ENCODE results near the gene HOXC10. TPM values are rescaled to one million over a fixed set of nuclear protein-coding genes. Genes with fewer than 3 reads are reported as not detected.
A peak's percentile ranks its signal among the peaks of the same experiment; 100 is the strongest.

Gene HOXC10
- total and polyA plus RNA-seq, 8 donors, result not detected

DNA sequence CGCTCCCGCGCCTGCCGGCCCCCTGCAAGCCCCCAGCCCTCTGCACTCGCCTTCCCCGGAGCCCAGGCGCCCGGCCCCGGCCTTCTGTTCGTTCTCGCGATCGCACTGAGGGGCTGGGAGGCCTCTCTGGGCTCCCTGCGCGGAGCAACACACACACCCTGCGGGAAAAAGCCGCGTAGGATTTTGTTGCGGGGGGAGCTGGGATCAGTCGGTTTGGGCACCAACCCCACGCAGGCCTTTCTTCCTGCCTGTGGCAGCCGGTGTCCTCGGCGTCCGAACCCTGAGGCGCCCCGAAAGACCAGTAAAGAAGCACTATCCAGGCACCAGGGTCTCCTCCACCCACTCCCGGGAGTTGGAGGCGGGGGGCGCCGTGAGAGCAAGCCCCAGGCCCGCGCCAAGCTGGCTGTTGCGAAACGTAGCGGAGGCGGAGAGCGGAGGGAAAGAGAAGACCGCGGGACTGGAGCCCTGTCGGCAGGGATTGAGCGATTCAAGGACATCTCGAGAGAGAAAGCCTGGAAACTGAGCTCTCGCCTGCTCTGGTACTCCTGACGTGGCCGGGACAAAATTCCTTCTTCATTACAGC is 46.0 kb downstream of the HOXC10 start:
- Histone ChIP-seq H3K36me3 (no peaks in the 10 kb centered on the region), H3K27me3 (peaks cover 3 to 100% (median 85%) of the 10 kb centered on the region in 3 donors), H3K9me3 (no peaks in the 10 kb centered on the region), H3K4me3 (peak overlapping the region in 3 of 4 donors; percentile 6 to 27 (median 15)), H3K27ac (peak overlapping the region in 3 of 5 donors; percentile 2 to 82 (median 41)), H3K4me1 (peaks cover 6 to 53% (median 31%) of the 10 kb centered on the region in 4 donors)
- peak in 1 of 2 donors; percentile 72 for DNase-seq
- TF ChIP-seq POLR2A (IDR thresholded peaks at IDR 0.05) (no peak), EP300 (IDR thresholded peaks at IDR 0.05) (no peak), POLR2AphosphoS5 (IDR thresholded peaks at IDR 0.05) (no peak)
- TF ChIP-seq, protein P1, sequence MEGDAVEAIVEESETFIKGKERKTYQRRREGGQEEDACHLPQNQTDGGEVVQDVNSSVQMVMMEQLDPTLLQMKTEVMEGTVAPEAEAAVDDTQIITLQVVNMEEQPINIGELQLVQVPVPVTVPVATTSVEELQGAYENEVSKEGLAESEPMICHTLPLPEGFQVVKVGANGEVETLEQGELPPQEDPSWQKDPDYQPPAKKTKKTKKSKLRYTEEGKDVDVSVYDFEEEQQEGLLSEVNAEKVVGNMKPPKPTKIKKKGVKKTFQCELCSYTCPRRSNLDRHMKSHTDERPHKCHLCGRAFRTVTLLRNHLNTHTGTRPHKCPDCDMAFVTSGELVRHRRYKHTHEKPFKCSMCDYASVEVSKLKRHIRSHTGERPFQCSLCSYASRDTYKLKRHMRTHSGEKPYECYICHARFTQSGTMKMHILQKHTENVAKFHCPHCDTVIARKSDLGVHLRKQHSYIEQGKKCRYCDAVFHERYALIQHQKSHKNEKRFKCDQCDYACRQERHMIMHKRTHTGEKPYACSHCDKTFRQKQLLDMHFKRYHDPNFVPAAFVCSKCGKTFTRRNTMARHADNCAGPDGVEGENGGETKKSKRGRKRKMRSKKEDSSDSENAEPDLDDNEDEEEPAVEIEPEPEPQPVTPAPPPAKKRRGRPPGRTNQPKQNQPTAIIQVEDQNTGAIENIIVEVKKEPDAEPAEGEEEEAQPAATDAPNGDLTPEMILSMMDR (IDR thresholded peaks at IDR 0.05), result no peak
- intact Hi-C loops (cut with DNase I; ENCODE audit: low total_unique reads), result no loop called here
- 36 to 53% (median 38%) methylated on average over 36 to 46 of the region's 46 CpGs for WGBS, 5 donors

DNA sequence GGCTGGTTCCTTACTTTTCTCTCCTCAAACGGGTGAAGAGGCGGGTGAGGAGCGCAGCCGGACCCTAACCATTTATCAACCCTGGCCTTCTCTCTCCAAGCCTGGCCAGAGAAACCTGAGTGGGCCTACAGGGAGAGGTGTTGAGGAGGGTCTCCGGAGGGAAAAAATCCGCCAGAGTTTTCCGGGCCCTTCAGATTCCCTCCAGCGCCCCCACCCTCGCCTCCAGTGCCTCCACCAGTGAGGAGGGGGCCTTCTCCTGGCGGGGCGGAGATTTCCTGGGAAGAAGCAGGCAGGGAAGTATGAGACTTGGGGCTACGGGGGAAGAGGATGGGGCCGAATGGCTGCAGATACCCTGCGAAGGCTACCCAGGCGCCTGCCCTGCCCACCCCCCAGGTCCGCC is 46.5 kb downstream of the HOXC10 start:
- no peak for TF ChIP-seq EP300 (IDR thresholded peaks at IDR 0.05)
- Histone ChIP-seq H3K27me3 (peaks cover 0 to 100% (median 80%) of the 10 kb centered on the region in 3 donors), H3K27ac (peak overlapping the region in 3 of 5 donors; percentile 2 to 82 (median 41))

DNA sequence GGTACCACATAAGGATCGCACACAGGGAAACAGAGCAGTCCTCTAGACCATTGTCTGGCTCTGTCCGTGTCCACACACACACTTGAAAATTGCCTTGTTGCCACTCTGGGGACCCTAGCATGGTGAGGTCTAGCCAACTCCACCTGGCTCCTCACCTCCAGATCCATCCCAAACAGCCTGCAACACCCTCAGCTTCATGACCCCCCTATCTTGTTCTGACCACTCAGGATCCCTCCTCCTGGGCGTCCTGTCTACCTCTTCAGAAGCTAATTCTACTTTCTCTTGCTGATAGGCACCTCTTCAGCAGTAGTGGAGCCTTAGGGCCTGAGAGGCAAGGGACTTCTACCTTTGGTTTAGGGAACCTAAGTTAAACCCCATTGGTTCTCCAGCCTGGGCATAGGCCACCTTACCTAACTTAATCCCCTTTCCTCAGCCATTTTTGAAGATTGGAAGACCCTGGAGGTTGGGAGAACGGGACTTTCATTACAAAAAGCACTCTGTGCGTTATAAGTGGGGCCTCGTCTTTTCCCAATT is 47.2 kb downstream of the HOXC10 start:
- no peaks in the 10 kb centered on the region for H3K36me3 ChIP-seq
- H3K9me3 ChIP-seq, result no peaks in the 10 kb centered on the region
- peaks cover 0 to 100% (median 74%) of the 10 kb centered on the region in 3 donors for H3K27me3 ChIP-seq
- peaks cover 6 to 63% (median 34%) of the 10 kb centered on the region in 4 donors for H3K4me1 ChIP-seq
- TF ChIP-seq, protein P1 (IDR thresholded peaks at IDR 0.05), result no peak
- TF ChIP-seq EP300 (IDR thresholded peaks at IDR 0.05) (no peak), POLR2AphosphoS5 (IDR thresholded peaks at IDR 0.05) (no peak), POLR2A (IDR thresholded peaks at IDR 0.05) (no peak)
- no peak for DNase-seq
- peak overlapping the region in 1 of 5 donors; percentile 82 for H3K27ac ChIP-seq
- peak overlapping the region in 1 of 4 donors; percentile 27 for H3K4me3 ChIP-seq
- intact Hi-C loops (cut with DNase I; ENCODE audit: low total_unique reads), result no loop called here
- WGBS, 5 donors, result 44 to 49% (median 46%) methylated on average over 6 of the region's 6 CpGs

More for the DNA sequence above, 46.5 kb downstream of the HOXC10 start:
- no peaks in the 10 kb centered on the region for H3K36me3 ChIP-seq
- peak overlapping the region in 2 of 4 donors; percentile 15 to 27 for H3K4me3 ChIP-seq
- intact Hi-C loops (cut with DNase I; ENCODE audit: low total_unique reads), result no loop called here
- DNase-seq, result no peak
- 65 to 78% (median 69%) methylated on average over 15 to 16 of the region's 16 CpGs for WGBS, 5 donors
- H3K4me1 ChIP-seq, result peaks cover 6 to 56% (median 31%) of the 10 kb centered on the region in 4 donors
- no peaks in the 10 kb centered on the region for H3K9me3 ChIP-seq

DNA sequence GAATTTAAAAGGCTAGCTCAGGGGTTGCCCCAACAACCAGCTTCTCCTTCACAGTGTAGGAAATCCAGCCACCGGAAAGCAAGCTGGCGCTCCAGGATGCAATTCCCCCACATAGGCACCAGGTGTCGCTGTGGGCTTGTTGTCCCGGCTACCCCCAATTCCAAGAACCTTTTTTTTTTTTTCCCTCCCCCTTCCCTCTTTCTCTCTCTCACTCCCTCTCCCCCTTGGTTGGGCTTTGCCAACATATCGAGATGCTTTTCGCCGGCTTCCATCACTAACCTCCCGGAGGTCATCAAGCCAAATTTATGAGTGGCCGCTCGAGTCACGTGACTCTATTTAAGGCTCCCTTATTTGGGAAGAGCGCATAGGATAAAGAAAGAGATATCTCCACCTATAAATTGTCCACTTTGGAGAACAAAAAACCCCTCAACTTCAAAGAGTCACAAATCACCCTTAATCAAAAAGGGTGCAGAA is 47.7 kb downstream of the HOXC10 start, which contains the start of gene HOXC5:
Gene HOXC5, plus strand, starts transcription at position 424 of the 474 bp plus-strand sequence. CDS start 73 bp downstream, outside the sequence.
- WGBS, 5 donors, result 1 to 2% (median 2%) methylated on average over 12 of the region's 12 CpGs
- Histone ChIP-seq H3K27ac (peak within 1 kb of the TSS; percentile 61 to 82 (median 65)), H3K4me1 (peaks cover 6 to 66% (median 36%) of the 10 kb centered on the region in 4 donors), H3K36me3 (no peaks in the 10 kb centered on the region), H3K4me3 (peak within 1 kb of the TSS; percentile 45 to 64 (median 53)), H3K9me3 (no peaks in the 10 kb centered on the region), H3K27me3 (peaks cover 0 to 100% (median 68%) of the 10 kb centered on the region in 3 donors)
- intact Hi-C loops (cut with DNase I; ENCODE audit: low total_unique reads), result no loop called here
- TF ChIP-seq POLR2A (IDR thresholded peaks at IDR 0.05), result no peak
- no peak for TF ChIP-seq EP300 (IDR thresholded peaks at IDR 0.05)
- TF ChIP-seq, protein P1 (IDR thresholded peaks at IDR 0.05), result peak in 6 of 7 experiments; percentile 96 to 100 (median 98)
- TF ChIP-seq POLR2AphosphoS5 (IDR thresholded peaks at IDR 0.05), result no peak
- DNase-seq, result peak; percentile 84 to 94
